ENCODE measurements around the gene WDR37.

DNA sequence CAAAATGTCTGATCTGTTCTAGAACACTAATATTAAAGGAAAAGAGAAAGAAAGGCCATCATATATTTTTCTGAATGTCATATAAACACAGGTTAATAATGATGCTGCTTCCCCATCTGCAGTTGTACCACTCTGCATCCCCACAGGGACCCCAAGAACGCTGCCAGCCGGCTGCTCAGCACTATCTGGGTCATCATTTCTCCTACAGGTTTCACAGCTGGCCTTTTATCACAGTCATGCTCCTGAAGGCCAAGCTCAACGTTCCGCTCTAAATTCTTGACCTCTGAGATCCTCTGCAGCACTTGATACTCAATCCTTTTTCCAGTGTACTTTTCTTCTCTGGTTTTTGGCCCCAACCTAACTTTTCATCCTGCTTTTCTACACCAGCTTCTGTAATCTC, 12.0 kb upstream of the WDR37 start:
- TF ChIP-seq, protein P1, sequence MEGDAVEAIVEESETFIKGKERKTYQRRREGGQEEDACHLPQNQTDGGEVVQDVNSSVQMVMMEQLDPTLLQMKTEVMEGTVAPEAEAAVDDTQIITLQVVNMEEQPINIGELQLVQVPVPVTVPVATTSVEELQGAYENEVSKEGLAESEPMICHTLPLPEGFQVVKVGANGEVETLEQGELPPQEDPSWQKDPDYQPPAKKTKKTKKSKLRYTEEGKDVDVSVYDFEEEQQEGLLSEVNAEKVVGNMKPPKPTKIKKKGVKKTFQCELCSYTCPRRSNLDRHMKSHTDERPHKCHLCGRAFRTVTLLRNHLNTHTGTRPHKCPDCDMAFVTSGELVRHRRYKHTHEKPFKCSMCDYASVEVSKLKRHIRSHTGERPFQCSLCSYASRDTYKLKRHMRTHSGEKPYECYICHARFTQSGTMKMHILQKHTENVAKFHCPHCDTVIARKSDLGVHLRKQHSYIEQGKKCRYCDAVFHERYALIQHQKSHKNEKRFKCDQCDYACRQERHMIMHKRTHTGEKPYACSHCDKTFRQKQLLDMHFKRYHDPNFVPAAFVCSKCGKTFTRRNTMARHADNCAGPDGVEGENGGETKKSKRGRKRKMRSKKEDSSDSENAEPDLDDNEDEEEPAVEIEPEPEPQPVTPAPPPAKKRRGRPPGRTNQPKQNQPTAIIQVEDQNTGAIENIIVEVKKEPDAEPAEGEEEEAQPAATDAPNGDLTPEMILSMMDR (IDR thresholded peaks at IDR 0.05) = no peak
- no peak for TF ChIP-seq TAF1 (IDR thresholded peaks at IDR 0.05; ENCODE audit: borderline replicate concordance, low read depth, low read length)
- no peak for TF ChIP-seq NRF1 (IDR thresholded peaks at IDR 0.05; ENCODE audit: low read depth, low read length)
